GM10266 (cell line): ENCODE data around the gene MYO10.

Experiments used
- DNase-seq: peaks from one replicate; pipeline ENCODE4 v3.0.0; 2012; ENCODE audit errors: extremely low spot score
- TF ChIP-seq, protein P1 (sequence below): IDR thresholded peaks from 2 replicates; pipeline ENCODE4 v1.5.1; 2012; ENCODE audit warnings: mild to moderate bottlenecking, low read depth; ENCODE audit not compliant: control insufficient read depth, insufficient read depth; ENCODE audit errors: missing control alignments

The MYO10 gene

DNA sequence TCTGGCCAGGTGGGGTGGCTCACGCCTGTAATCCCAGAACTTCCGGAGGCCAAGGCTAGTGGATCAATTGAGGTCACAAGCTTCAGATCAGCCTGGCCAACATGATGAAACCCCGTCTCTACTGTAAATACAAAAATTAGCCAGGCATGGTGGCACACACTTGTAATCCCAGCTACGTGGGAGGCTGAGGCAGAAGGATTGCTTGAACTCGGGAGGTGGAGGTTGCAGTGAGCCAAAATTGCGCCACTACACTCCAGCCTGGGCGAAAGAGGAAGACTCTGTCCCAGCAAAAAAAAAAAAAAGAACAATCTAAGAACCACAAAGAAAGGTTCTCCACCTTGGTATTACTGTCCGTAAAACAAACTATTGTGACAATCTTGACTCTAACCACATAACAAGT is 9.7 kb downstream of the MYO10 start:
- TF ChIP-seq, protein P1, sequence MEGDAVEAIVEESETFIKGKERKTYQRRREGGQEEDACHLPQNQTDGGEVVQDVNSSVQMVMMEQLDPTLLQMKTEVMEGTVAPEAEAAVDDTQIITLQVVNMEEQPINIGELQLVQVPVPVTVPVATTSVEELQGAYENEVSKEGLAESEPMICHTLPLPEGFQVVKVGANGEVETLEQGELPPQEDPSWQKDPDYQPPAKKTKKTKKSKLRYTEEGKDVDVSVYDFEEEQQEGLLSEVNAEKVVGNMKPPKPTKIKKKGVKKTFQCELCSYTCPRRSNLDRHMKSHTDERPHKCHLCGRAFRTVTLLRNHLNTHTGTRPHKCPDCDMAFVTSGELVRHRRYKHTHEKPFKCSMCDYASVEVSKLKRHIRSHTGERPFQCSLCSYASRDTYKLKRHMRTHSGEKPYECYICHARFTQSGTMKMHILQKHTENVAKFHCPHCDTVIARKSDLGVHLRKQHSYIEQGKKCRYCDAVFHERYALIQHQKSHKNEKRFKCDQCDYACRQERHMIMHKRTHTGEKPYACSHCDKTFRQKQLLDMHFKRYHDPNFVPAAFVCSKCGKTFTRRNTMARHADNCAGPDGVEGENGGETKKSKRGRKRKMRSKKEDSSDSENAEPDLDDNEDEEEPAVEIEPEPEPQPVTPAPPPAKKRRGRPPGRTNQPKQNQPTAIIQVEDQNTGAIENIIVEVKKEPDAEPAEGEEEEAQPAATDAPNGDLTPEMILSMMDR, result no peak
- no peak for DNase-seq

DNA sequence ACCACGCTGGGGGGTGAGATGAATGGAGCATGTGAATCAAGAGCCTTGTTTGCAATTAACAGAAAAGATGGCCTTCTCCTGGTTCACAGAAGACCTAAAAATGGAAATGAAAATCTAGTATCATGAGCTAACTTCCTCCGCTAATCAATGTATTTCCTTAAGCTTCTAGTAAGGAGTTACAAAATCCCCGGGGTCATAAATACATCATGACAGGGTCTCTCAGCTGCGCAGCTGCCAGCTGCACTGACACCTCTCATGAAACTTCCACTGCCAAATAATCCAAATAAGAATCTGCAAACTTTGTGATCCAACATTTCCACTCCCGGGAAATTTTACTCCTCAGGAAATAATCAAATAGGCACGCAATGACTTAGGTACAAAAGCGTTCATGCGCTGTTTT is 11.9 kb downstream of the MYO10 start:
- DNase-seq, result no peak
- TF ChIP-seq, protein P1, result no peak

DNA sequence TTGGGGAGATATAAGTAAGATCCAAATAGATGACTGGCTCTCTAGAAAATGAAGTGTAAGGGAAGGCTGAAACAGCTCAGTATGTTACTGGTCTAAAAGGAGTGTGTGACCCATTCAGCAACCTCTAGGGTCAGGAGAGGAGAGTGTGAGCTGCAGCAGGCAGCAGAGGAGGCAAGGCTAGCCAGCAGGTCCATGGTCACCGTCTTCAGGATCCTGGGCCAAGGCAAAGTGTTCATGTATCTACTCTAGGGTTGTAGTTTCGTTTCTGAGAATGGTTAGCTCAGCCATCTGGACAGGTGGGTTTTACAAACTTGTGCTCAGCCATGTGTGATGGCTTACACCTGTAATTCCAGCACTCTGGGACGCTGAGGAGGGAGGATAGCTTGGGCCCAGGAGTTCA is 13.7 kb downstream of the MYO10 start:
- no peak for DNase-seq
- TF ChIP-seq, protein P1, result no peak

DNA sequence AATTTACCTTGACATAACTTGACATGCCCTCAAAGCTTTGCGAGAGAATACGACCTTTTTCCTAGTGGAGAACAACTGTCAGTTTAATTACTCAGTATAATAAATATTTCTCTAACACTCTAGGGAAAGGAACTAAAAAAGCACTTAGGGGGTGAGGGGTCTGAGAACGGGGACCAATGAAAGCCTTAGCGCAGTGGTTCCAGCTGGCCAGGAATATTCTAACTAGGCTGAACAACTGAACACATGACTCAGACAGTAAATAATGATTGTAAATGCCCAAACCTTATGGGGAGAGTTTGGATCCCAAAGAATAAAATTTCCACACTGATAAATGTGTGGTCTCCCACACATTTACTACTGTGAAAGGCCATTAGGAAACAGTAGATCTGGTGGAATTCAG is 14.9 kb downstream of the MYO10 start:
- TF ChIP-seq, protein P1, result no peak

DNA sequence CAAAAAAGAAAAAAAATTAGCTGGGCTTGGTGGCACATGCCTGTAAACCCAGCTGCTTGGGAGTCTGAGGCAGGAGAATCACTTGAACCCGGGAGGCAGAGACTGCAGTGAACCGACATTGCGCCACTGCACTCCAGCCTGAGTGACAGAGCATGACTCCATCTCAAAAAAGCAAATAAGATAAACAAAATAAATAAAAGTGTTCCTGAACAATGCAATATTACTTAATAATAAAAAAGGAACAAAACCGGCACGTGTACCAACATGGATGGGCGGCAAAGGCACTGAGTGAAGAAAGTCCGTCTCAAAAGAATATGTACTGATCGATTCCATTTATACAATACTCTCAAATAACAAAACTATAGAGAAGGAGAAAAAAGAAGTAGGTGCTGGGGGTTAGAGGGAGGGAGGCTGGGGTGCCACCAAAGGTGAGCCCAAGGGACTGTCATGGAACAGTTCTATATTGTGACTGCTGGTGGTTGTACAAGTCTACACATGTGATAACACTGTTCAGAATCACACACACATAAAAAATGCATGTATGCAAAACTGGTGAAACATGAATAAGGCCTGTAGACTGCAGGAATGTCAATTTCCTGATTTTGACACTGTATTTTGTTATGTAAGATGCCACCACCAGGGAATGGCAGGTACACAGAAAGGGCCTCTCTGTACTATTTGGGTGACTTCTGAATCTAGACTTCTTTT is 15.8 kb downstream of the MYO10 start:
- DNase-seq, result no peak
- TF ChIP-seq, protein P1, result no peak

More for the DNA sequence above, 14.9 kb downstream of the MYO10 start:
- no peak for DNase-seq

DNA sequence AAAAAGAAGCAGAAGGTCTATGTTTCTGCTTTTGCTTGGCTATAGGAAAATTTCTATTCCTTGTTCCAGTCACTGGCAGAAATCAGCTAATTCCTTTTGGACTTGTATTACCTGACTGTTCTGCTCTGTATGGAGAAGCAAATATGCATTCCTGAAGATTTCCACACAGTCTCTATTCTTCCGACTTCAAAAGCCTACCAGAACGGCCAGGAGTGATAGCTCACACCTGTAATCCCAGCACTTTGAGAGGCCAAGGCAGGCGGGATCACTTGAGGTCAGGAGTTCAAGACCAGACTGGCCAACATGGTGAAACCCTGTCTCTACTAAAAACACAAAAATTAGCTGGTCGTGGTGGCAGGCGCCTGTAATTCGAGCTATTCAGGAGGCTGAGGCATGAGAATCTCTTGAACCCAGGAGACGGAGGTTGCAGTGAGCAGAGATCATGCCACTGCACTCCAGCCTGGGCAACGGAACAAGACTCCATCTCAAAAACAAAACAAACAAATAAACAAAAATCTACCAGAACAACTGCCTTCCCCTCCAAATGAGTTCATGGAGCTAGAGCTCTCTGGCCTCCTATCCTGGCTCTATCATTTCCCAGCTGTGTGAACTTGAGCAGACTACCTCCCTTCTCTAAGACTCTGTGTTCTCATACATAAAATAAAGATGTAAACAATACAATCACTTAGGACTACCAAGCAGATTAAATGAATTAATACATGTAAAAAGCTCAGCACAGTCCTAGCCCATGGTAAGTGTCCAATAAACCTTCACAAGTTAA is 17.0 kb downstream of the MYO10 start:
- DNase-seq, result no peak
- TF ChIP-seq, protein P1, result no peak

DNA sequence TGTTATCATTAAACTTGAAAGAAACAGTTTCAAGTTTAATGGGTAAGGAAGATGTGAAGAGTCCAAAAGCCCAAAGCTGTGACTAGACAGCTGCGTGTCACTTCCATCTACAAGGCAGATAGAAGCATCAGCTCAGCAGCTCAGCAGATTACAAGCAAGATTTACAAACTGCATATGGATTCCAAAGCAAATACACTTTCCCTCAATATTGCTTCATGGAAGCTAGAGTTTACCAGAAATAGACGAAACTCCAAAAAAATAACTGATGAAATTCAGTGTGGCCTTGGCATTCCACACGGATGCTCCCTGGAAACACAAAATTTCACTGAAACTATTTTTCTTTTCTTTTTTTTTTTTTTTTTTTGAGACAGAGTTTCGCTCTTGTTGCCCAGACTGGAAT is 17.9 kb downstream of the MYO10 start:
- TF ChIP-seq, protein P1, result no peak
- no peak for DNase-seq
